ENCODE results near the gene RFC2.
"Not testable (repeated sequence)": the region's sequence is repeated elsewhere in the genome, so short reads cannot be mapped to it uniquely, and the experiment has no call there.

Gene RFC2

GRCh38 chr7:74217455-74218342 lies 36.5 kb downstream of the RFC2 start:
- no peak for DNase-seq (ENCODE audit: low read depth)

- no peak for DNase-seq (ENCODE audit: low read depth)
Measured at GRCh38 chr7:74216361-74216761, 37.8 kb downstream of the RFC2 start.

GRCh38 chr7:74215921-74216320 lies 38.3 kb downstream of the RFC2 start:
- no peak for DNase-seq (ENCODE audit: low read depth)

GRCh38 chr7:74214816-74215630 lies 39.2 kb downstream of the RFC2 start:
- no peak for DNase-seq (ENCODE audit: low read depth)

- DNase-seq (ENCODE audit: low read depth), result no peak
Measured at GRCh38 chr7:74212661-74213060, 41.5 kb downstream of the RFC2 start.

GRCh38 chr7:74208241-74208640 lies 46.0 kb downstream of the RFC2 start:
- not testable (repeated sequence) for DNase-seq (ENCODE audit: low read depth)

- no peak for DNase-seq (ENCODE audit: low read depth)
Measured at GRCh38 chr7:74207586-74207985, 46.6 kb downstream of the RFC2 start.

GRCh38 chr7:74206589-74207120 lies 47.5 kb downstream of the RFC2 start:
- peak; percentile 45 for DNase-seq (ENCODE audit: low read depth)

- not testable (repeated sequence) for DNase-seq (ENCODE audit: low read depth)
Measured at GRCh38 chr7:74206052-74206451, 48.1 kb downstream of the RFC2 start.

GRCh38 chr7:74203956-74204618 lies 50.1 kb downstream of the RFC2 start:
- DNase-seq (ENCODE audit: low read depth), result no peak

- peak; percentile 49 for DNase-seq (ENCODE audit: low read depth)
Measured at GRCh38 chr7:74202841-74203556, 51.2 kb downstream of the RFC2 start.

- no peak for DNase-seq (ENCODE audit: low read depth)
Measured at GRCh38 chr7:74199551-74200355, 54.4 kb downstream of the RFC2 start.

- no peak for DNase-seq (ENCODE audit: low read depth)
Measured at GRCh38 chr7:74197449-74198124, 56.6 kb downstream of the RFC2 start.

GRCh38 chr7:74195968-74196654 lies 58.1 kb downstream of the RFC2 start:
- not testable (repeated sequence) for DNase-seq (ENCODE audit: low read depth)

- DNase-seq (ENCODE audit: low read depth), result not testable (repeated sequence)
Measured at GRCh38 chr7:74195139-74195860, 58.9 kb downstream of the RFC2 start.

GRCh38 chr7:74194686-74195085 lies 59.5 kb downstream of the RFC2 start:
- no peak for DNase-seq (ENCODE audit: low read depth)

GRCh38 chr7:74193913-74194312 lies 60.3 kb downstream of the RFC2 start:
- DNase-seq (ENCODE audit: low read depth), result no peak

GRCh38 chr7:74193054-74193453 lies 61.1 kb downstream of the RFC2 start:
- no peak for DNase-seq (ENCODE audit: low read depth)

- DNase-seq (ENCODE audit: low read depth), result no peak
Measured at GRCh38 chr7:74191231-74191630, 63.0 kb downstream of the RFC2 start.

Data from stromal cell of bone marrow (primary cell).